Measurements from ENCODE around the gene FXYD7.
"Not testable (repeated sequence)": the region's sequence is repeated elsewhere in the genome, so short reads cannot be mapped to it uniquely, and the experiment has no call there.

The FXYD7 gene, protein sequence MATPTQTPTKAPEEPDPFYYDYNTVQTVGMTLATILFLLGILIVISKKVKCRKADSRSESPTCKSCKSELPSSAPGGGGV

DNA sequence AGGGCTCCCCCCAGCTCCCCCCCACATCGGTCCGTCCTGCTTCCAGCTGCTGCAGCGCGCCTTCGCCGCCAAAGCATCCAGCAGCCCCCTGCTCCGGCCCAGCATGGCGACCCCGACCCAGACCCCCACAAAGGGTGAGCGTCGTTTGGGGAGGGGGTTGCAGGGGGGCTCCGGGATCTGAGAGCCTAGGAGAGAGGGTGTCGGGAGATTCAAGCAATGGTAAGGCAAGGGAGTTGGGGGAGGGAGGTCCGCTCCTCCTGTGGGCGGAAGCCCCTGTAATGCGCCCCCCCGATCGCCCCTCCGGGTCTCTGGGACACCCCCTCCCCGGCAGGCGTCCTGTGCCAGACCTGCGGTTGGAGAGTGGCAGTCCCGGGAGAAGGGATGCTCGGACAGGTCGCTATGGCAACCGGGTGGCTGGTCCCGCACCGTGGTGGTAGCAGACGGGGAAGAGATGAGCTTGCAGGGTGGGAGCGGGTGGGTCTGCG lies at the start of gene FXYD7:
TSS of gene FXYD7 (plus strand) at position 25 of the 485 bp plus-strand sequence. CDS start at position 104, 79 bp downstream.
- DNase-seq (ENCODE audit: low read depth in 2 of 3, low spot score in 1 of 3): no peak

DNA sequence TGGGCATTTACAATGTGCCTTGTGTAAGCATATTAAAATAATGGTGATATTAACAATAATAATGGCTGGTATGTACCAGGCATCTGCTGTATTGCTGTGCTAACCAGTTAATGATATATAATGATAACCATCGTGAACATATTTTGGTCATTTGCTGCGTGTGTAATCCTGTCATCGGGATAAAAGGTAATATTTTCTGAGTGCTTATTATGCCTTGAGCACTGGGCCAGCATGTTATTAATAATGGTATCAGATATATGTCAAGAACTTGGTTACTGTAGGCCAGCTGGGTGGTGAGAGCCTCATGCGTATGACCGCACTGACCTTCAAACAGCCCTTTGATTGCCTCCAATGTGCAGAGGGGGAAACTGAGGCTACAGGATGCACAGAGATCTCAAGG lies 49.6 kb upstream of the FXYD7 start:
- no peak for DNase-seq (ENCODE audit: low read depth in 2 of 3, low spot score in 1 of 3)

DNA sequence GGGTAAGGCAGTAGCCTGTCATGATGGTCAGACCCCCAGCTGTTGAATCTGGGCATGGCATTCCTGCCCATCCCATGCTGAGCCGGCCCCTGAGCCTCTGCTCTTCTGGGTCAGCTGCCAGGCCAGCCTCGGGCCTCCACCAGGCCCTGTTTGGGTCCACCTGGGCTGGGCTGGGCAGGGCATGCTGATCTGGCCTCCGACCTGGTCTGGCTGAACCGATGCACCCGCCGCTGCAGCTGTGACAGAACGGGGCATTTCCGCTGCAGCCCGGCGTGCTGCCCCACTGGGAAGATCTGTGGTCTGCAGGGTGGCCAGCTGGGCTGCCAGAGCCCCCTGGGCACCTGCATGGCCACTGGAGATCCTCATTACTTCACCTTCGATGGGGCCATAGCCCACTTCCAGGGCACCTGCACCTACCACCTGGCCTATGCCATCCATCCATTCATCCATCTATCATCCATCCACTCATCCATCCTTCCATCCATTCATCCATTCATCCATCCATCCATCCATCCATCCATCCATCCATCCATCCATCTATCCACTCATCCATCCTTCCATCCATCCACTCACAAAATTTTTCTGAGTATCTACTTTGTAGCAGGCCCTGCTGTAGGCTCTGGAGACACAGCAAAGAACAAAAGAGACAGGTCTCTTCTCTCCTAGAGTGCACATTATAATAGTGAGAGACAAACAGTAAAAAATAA lies 49.0 kb upstream of the FXYD7 start:
- DNase-seq (ENCODE audit: low read depth in 2 of 3, low spot score in 1 of 3): no peak

DNA sequence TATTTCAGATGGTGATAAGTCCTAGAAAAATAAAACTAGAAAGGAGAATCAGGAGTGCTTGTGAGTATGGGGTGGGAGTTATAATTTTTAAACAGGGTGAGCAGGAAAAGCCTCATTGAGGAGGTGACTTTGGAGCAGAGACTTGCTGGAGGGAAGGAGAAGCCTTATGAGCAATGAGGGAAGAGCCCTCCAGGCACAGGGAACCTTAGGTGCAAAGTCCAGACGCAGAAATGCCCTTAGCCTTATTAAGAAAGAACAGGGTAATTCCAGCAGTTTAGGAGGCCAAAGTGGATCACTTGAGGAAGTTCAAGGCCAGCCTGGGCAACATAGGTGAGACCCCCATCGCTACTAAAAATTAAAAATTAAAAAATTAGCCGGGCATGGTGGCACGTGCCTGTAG lies 48.4 kb upstream of the FXYD7 start:
- DNase-seq (ENCODE audit: low read depth in 2 of 3, low spot score in 1 of 3): no peak

DNA sequence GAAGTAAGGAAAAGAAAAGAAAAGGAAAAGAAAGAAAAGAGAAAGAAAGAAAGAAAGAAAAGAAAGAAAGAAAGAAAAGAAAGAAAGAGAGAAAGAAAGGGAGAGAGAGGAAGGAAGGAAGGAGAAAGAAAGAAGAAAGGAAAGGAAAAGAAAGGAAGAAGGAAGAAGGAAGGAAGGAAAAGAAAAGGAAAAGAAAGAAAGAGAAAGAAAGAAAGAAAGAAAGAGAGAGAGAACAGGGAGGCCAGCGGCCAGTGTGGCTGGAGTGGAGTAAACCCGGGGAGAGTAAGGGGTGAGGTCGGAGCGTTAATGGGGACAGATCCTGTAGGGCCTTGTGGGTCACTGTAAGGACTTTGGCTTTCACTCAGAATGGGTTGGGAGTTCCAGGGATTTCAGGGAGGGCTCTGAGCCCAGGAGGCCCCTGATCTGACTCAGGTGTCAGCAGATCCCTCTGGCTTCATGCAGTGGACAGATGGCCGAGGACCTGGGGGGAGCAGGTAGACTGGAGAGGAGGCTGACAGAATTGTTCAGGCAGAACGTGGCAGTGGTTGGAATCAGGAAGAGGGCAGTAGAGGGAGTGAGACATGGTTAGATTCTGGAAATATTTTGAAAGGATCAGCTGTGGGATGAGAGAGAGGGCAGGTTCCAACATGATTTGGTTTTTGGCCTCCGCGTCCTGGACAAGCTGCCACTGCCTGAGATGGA lies 47.2 kb upstream of the FXYD7 start:
- no peak for DNase-seq (ENCODE audit: low read depth in 2 of 3, low spot score in 1 of 3)

DNA sequence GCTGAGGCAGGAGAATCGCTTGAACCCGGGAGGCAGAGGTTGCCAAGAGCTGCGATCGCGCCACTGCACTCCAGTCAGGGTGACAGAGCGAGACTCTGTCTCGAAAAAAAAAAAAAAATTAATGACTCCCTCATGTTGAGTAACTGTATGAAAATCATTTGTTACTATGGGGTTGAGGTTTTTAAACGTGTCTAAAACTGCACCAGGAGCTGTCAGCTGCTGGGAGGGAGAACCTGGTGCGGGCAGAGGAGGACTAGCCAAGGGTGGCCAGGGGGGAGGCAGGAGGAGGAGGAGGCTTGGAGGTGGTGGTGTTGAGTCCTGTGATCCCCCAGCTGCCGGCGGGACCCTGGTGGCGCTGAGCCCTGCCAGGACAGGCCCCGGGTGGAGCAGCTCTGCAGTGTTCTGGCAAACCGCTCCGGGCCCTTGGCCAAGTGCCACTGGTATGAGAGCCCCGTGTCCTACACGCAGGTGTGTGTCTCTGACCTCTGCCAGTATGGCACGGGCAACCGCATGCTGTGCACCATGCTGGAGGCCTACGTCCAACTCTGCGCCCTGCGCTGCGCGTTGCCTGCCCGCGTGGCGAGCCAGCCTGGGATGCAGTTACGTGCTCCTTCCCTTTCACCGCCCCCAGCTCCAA lies 44.5 kb upstream of the FXYD7 start:
- no peak for DNase-seq (ENCODE audit: low read depth in 2 of 3, low spot score in 1 of 3)

DNA sequence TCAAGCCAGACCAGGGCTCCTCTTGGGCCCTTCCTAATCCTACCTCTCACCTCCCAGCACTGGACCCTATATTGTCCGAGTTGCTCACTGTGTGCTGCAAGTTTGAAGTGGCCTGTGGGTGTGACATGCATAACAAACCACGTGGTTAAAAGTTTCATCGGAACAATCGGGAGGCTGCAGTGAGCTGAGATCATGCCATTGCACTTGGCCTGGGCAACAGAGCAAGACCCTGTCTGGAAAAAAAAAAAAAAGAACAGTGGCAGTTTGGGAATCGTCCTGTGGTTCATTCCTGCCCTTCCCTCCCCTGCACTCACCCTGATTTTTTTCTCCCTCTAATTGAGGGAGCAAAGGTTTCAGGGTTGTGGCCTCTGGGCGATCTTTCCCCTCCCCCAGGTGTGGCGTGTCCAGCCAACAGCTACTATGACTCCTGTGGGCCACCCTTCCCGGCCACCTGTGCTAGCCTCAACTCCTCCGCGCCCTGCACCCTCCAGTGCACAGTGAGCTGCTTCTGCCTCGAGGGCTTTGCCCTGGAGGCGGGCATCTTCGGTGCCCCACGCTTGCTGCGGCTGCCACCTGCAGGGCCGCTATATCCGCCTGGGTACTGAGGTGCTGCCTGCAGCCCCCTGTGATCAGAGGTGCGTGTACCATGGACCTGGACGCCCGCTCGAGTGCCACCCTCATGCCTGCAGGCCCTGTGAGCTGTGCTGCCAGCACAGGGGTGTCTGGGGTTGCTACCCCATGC lies 43.7 kb upstream of the FXYD7 start:
- DNase-seq (ENCODE audit: low read depth in 2 of 3, low spot score in 1 of 3): no peak

DNA sequence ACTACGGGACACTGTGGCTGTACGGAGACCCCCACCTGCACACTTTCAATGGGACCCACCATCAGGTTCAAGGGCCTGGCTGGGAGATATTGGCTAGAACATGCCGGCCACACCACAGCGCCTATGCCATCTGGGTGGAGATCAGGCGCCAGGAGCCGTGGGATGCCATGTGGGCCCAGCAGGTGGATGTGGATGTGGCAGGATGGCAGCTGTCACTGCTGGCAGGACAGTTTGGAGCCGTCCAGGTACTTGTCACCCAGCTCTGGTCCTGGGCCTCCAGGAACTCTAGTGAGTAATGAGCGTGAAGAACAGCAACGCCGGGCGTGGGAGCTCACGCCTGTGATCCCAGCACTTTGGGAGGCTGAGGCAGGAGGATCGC lies 43.2 kb upstream of the FXYD7 start:
- no peak for DNase-seq (ENCODE audit: low read depth in 2 of 3, low spot score in 1 of 3)

DNA sequence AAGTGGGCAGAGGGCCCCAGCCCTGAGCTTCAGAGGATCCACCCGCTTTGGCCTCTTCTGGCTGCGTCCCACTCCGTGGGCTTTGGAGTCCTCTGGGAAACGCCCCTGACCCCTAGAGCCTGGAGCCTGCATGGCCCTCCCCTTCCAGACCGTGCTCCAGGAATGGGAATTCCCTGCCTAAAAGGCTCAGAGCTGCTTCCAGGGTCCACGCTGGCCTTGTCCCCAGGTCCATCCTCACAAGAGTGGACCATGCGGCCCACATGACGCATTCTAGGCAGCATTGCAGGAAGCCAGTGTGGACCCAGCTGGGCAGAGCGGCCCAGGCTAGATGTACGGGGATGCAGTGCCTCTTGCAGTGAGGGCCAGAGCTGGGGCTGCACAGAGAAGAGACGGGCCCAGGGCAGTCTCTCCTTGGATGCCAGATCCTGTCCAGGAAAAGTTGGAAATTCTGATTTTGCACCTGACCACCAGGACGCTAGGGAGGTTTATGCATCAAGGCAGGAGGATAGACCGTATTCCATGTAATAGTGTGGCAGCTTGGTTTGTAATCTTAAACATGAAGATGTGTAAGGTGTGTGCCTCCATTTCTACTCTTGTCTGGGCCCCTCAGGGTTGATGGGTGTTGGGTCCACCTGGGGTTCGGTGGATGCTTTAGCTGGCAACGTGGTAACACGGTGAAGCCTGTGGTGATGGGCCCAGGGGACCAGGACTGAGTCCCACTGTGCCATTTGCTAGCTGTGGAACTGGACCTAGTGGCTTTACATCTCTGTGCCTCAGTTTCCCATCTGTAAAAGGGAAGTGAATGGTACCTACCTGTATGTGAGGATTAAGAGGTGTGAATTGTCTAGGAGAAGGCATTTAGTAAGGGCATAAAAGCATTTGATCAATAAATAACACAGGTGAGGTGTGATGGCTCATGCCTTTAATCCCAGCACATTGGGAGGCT lies 42.2 kb upstream of the FXYD7 start:
- DNase-seq (ENCODE audit: low read depth in 2 of 3, low spot score in 1 of 3): no peak

DNA sequence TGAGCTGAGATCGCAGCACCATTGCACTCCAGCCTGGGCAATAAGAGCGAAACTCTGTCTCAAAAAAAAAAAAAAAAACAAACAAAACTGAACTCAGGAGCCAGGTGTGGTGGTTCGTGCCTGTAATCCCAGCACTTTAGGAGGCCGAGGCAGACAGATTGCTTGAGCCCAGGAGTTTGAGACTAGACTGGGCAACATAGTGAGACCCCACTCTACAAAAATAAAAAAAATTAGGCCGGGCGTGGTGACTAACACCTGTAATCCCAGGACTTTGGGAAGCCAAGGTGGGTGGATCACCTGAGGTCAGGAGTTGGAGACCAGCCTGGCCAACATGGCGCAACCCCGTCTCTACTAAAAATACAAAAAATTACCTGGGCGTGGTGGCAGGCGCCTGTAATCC lies 41.1 kb upstream of the FXYD7 start:
- DNase-seq (ENCODE audit: low read depth in 2 of 3, low spot score in 1 of 3): not testable (repeated sequence)

DNA sequence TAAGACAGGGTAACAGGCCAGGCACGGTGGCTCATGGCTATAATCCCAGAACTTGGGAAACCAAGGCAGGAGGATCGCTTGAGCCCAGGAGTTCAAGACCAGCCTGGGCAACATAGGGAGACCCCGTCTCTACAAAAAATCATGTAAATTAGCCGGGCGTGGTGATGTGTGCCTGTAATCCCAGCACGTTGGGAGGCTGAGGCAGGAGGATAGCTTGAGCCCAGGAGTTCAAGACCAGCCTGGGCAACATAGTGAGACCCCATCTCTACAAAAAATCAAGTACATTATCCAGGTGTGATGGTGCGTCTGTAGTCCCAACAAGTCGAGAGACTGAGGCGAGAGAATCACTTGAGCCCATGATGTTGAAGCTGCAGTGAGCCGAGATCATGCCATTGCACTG lies 39.4 kb upstream of the FXYD7 start:
- not testable (repeated sequence) for DNase-seq (ENCODE audit: low read depth in 2 of 3, low spot score in 1 of 3)

DNA sequence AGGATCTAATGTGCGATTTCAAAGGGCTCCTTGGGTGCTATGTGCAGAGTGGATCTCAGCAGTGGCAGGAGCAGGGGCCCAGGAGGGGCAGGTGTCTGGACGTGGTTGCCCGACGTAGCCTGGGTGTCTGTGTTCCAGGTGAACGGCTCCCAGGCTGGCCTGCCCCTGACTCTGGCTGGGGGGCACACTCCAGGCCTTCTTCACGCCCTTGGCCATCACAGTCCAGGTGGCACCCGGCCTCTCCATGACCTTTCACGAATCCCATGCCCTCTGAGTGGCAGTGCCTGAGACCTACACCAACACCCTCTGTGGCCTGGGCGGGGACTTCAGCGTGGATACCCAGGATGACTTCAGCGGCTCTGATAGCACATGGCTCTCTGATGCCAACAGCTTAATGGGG lies 38.7 kb upstream of the FXYD7 start:
- DNase-seq (ENCODE audit: low read depth in 2 of 3, low spot score in 1 of 3): no peak

DNA sequence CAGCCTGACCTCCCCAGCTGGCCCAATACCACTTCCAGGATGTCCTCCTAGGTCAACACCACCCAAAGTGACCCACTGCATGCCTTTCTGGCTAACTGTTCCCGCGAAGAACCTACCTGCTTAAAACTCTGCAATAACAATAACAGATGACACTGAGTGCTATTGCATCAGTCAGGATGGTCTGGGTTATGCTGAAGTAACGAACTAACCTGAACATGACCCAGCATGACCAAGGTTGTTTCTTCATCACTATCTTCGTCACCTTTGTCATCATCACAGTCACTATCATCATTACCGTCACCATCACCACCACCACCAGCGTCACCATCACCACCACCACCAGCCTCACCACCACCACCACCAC lies 38.0 kb upstream of the FXYD7 start:
- DNase-seq (ENCODE audit: low read depth in 2 of 3, low spot score in 1 of 3): no peak

DNA sequence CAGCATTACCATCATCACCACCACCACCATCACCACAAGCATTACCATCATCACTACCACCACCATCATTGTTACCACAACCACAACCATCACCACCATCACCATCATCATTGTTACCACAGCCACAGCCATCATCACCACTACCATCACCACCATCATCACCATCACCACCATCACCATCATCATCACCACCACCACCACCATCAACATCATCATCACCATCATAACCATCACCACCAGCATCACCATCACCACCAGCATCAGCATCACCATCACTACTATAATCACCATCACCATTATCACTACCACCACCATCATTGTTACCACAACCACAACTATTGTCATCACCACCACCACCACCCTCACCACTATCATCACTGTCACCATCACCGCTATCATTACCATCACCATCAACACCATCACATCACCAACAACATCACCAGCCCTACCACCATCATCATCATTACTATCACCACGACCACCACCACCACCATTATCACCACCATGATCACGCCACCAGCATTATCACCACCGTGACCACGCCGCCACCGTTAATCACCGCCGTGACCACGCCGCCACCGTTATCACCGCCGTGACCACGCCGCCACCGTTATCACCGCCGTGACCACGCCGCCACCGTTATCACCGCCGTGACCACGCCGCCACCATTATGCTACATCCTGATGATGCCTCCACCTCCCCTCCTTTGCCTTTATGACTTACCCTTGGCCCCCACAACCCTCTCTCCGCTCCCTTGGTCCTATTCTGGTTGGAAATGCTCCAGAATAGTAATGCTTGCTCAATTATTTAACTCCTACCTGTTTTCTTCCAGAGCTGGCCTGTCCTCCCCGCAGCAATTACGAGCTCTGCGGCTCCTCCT lies 37.4 kb upstream of the FXYD7 start:
- no peak for DNase-seq (ENCODE audit: low read depth in 2 of 3, low spot score in 1 of 3)

DNA sequence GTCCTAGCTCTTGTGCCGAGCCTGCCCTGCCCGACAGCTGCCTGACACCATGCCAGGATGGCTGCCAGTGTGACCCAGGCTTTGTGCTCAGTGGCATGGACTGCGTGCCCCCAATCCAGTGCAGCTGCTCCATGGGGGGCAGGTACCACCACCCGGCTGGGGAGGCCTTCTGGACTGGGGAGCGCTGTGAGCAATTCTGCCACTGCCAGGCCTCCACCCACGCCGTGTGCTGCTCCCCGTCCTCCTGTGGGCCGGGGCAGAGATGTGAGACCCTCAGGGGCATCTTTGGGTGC lies 36.8 kb upstream of the FXYD7 start:
- no peak for DNase-seq (ENCODE audit: low read depth in 2 of 3, low spot score in 1 of 3)

DNA sequence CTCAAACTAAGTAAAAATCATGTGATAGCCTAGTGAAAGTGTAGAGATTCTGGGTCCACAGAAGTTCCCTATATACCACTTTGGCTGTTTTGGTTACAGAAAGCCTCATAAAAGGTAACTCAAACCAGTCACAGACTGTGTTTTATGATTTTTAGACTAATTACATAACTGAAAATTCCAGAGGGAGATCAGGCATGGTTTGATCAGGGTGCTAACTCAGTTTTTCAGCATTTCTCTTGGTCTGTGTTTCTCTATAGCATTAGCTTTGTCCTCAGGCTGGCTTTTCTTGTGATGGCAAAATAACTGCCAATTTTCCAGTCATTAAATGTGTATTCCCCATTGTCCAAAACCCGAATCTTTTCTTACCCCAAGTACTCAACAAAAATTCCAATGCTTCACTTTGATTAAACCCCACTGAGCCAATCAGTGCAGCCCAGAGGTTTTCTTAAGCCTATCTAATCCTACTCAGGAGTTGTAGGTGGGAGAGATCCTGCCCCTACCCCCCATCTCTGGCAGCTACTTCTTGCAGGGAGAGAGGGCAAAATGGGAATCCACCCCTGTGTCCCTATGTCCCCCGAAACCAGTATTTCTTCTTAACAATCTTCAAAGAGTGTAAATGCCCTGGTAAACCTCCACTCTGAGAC lies 36.0 kb upstream of the FXYD7 start:
- no peak for DNase-seq (ENCODE audit: low read depth in 2 of 3, low spot score in 1 of 3)

DNA sequence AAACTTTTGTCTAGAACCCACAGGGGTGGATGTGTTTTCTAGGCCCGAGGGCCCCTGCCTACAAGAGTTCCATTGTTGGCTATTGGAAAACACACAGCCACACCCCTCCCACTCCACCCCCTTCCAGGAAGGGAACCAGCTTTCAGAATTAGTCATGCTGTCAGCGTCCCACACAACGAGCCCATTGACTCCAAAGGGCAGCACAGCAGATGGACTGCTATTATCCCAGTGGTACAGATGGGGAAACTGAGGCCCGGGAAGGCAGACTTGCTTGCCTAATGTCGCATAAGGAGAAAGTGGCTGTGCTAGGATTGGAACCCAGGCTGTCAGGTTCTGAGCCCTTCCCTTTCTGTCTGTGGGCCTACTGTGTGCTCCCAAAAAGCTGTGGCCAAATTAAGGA lies 35.5 kb upstream of the FXYD7 start:
- no peak for DNase-seq (ENCODE audit: low read depth in 2 of 3, low spot score in 1 of 3)

DNA sequence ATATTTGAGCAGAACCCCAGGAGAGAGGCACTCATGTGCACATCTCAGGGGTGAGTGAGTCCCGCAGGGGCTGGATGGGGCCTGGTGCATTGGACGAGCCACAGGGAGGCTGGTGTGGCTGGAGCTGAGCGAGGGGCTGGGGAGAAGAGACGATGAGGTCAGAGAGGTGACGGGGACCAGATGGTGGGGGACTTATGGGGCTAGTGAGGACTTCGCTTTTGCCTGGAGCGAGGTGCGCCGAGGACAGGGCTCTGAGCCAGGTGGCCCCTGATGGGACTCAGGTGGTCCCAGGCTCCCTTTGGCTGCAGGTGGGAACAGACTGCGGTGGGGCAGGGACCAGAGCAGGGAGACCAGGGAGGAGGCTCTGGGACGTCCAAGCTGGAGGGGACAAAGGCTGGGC lies 34.3 kb upstream of the FXYD7 start:
- DNase-seq (ENCODE audit: low read depth in 2 of 3, low spot score in 1 of 3): no peak

Measured in stimulated activated CD4-positive, alpha-beta T cell treated with anti-CD3 and anti-CD28 coated beads, Interleukin-12 subunit alpha, Interleukin-12 subunit beta, amount 100 ng/mL, for 48 hours (primary cell).